Stimulated activated CD8-positive, alpha-beta memory T cell treated with anti-CD3 and anti-CD28 coated beads, Interleukin-7, amount 100 ng/mL, for 1 hour (primary cell): ENCODE results near the gene CWC15.
"Not testable (repeated sequence)": the region's sequence is repeated elsewhere in the genome, so short reads cannot be mapped to it uniquely, and the experiment has no call there.

ENCODE experiments used
- DNase-seq, 2 donors: peaks; one replicate each; pipeline ENCODE4 v3.0.0-alpha.2; 2020; ENCODE audit warnings: low read depth in 2 of 2

Gene CWC15

DNA sequence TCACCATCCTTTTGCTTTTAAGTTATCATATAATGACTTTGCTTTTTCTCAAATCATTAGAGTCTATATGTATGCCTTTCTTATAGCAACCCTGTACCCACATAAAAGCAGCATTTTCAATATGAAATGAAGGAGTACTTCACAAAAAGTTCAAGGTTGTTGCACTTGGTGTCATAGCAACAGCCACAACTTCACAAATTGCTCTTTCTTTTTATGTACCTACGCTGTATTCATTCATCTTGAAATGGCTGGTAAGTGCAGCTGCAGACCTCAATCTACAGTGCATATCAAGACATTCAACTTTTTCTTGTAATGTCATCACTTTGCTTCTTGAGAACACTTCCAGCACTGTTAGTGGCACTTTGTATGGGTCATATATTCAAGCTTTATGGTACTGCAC is 18.6 kb downstream of the CWC15 start:
- DNase-seq = no peak

GRCh38 chr11:94948070-94948617 is 25.2 kb downstream of the CWC15 start:
- DNase-seq = no peak

- no peak for DNase-seq
Observed at GRCh38 chr11:94946812-94947211, 26.5 kb downstream of the CWC15 start.

DNA sequence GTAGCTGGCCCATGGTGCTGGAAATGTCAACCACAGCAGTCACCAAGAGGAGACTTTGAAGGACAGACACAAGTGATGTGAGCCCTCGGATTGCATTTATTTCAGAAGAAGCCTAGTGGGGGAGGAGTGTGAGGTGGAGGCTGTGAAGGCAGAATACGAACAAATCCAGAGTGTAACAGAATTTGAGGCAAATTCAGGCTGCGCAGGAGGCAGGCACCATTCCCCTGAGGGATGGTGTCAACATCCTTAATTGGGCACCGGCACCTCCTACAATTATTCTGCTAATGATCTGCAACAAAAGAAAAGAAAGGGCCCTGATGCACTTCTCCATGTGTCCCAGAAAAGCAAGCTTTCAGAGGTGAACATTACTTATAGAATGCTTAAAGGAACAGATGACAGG is 32.2 kb downstream of the CWC15 start:
- no peak for DNase-seq

- no peak for DNase-seq
Observed at GRCh38 chr11:94939346-94939745, 34.0 kb downstream of the CWC15 start.

GRCh38 chr11:94938095-94939055 is 35.0 kb downstream of the CWC15 start:
- DNase-seq = no peak

DNA sequence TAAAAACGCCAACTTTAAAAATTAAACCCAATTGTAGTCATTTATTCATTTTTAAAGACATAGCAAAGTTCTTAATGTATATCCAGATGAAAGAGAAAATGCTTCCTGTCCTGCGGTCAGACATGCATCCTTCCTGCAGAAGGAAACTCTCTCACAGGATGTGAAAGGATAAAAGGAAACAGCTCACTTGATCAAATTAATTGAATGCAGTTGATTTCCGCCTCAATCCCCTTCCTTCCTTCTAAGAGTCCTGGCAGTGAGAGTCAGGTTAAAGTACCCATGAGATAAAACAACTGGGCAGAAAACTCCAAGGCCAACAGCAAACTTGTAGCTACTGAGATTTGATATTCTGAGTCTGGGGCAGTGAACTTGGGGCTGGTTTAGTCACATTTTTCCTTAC is 38.5 kb downstream of the CWC15 start:
- DNase-seq = no peak

DNA sequence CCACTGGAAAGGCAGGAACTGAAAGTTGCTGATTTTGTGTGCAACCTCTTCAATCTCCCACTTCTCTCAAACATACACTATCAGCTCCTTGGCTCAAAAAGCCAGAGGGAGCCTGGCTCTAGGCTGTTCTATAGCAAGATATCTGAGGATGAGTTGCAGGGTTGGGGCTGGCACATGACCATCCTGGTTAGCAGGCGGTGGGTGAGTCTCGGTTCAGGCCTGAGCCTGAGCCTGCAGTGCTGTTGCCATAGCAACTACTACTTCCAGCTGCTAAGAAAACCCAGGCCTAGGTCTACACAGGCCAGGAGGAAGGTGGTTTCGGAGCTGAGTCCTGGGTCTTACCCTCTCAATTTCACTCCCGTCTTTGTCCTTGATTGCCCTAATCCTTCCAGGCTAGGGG is 39.0 kb downstream of the CWC15 start:
- no peak for DNase-seq

GRCh38 chr11:94933223-94934130 is 39.9 kb downstream of the CWC15 start:
- no peak for DNase-seq

GRCh38 chr11:94932503-94932902 is 40.9 kb downstream of the CWC15 start:
- DNase-seq = no peak

GRCh38 chr11:94932072-94932471 is 41.3 kb downstream of the CWC15 start:
- not testable (repeated sequence) for DNase-seq

GRCh38 chr11:94928117-94928990 is 45.0 kb downstream of the CWC15 start:
- DNase-seq = no peak

DNA sequence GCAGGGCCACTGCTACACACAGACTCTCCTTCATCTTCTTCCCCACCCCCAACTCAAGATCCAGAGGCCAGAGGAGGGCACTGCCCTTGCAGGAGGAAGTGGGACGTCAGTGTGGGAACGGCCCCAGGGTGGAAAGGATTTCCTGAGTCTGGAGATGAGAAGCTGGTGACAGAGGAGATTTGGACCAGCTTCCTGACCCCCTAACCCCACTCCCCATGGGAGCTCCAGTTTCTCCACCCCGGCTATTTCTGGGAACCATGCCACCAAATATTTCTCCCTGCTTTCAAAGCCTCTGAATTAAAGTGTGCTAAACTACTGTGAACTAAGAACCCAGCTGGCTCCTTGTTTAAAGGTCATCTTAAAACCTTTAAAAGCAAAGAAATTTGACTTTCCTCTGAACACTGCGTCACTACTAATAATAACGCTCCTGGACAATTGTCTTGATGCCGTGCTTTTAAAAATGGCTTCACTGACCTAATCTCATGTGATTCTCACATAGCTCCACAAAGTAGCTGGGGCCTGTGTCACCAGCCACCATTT is 46.6 kb downstream of the CWC15 start:
- DNase-seq = no peak

DNA sequence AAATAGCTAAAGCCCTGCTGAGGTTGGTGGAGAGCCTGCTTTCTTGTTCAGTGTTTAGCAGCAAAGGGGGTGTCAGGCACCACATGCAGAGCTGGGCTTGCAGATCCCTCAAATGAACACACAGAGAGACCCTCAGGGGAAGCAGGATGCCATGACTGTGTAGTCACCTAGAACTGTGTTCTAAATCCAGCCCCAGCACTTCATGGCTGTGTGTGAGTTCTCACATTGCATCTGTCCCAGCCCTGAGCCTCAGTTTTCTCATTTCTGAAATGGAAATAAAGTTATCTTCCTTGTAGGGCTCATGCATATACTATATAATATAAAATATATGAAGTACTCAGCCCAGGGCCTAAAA is 47.1 kb downstream of the CWC15 start:
- no peak for DNase-seq

DNA sequence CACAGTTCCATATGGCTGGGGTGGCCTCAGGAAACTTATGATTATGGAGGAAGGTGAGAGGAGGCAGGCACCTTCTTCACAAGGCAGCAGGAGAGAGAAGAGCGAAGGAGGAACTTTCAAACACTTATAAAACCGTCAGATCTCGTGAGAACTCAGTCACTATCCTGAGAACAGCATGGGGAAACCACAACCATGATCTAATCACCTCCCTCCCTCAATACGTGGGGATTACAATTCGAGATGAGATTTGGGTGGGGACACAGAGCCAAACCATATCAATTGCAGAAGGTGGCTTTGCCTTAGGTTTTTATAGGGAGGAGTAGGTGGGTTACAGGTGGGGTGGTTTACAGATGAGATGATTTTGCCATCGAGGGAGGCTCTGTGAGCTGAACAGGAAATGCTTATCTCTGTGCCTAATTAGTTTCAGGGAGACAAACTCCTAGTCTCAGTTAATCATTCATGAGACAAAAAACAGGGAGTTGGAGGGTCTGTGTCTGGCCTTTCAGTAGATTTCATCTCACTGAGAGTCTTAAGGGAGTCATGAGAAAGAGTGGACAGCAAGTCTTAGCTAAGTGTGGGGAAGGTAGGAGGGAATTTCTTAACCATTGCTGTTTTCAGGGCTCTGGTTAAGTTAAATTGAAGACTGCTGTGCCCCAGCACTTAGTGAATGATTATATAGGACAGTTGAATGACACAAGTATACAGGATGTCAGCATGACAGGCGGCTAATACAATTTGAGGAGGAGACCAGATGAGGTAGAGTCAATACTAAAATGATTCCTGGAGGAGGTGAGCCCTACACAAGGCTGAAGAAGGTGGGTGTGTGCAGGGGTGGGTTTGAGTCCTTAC is 47.7 kb downstream of the CWC15 start:
- no peak for DNase-seq

DNA sequence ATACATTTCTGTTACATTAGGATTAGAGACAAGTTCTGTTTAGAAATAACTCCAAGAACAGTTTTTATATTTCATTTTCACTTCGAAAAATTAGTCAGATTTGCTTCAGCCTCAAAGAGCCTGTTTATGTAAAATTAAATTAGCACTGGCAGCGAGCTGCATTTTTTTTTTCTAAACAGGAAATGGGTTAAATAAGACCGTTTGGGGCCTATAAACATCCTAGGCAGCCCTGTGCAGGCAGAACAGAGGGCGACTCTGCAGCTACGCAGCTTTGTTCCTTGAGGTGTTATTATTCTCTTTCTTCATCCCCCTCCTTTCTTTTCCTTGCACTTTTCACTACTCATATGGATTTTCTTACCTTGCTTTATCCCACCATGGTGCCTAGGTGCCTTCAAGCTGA is 48.7 kb downstream of the CWC15 start:
- no peak for DNase-seq

GRCh38 chr11:94924171-94924572 is 49.2 kb downstream of the CWC15 start:
- DNase-seq = no peak

DNA sequence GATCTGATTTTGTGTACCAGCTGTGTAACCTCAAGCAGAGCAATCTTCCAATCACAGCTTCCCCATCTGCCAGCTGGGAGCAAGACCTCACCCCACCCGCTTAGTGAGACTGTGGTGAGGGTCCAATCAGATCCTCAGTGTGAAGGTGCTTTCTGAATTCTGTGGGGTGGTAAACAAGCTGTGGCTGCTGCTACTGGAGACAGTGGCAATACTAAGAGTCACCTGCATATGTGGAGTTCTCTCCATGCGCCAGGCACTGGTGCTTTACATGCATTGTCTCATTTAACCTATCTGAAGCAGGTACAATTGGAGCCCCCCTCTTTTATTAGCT is 50.4 kb downstream of the CWC15 start:
- DNase-seq = no peak

DNA sequence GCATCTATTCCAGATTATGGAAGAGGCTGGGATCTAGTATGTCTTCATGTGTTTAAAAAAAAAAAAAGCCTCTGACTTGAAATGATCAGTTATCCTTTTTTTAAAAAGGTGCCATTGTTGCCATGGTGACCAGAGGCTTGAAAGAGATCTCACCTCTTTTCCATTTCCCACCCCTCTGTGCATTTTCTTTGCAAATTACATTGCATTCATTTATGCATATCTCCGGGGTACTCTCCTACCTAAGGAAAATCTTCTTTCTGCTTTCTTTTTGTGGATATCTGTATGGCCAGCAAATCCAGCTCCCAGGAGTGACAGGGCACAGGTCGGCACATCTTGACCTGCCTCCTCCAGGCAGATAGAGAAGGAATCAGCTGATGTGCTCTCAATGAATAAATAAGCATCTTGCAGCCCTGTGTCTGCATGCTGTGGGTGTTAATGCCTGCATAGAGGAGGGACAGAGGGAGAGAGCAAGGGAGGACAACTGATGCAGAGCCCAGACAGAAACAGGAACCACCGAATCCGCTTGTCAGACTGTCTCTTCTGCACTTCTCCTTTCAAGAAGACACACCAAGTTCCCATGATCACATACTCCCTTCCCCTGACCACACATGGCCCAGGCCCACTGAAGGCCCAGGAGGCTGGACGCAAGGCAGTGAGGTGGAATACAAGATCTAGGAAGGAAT is 50.9 kb downstream of the CWC15 start:
- no peak for DNase-seq

DNA sequence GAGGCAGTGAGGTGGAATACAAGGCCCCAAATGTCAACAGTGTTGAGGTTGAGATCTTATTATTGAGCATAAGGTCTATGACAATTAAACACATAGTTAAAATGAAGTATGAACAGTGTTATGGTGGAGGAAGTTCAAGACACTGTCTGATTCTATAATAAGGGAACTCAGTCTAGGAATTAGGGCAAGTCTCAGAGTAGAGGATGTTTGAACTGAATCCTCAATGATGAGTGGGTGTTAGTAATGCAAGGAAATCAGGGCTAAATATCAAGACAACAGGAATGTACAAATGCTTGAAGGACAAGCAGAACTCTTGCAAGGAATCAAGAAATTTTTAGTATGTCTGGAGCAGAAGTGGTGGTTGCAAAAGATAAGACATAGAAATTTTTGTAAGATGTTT is 53.0 kb downstream of the CWC15 start:
- no peak for DNase-seq
